HG02981 (cell line): Measurements from ENCODE around the gene EFEMP2.

Experiments
- ATAC-seq: cut with Tn5 transposase; IDR thresholded peaks from one replicate; pipeline ENCODE4 v1.9.1; 2021; ENCODE audit warnings: mild to moderate bottlenecking, moderate library complexity; ENCODE audit not compliant: unreplicated experiment

EFEMP2 gene

GRCh38 chr11:65867284-65868071 lies 5.1 kb downstream of the EFEMP2 start:
- no peak for ATAC-seq

- no peak for ATAC-seq
These were observed 5.9 kb downstream of the EFEMP2 start for GRCh38 chr11:65866509-65867283.

GRCh38 chr11:65865550-65866172 lies 6.9 kb downstream of the EFEMP2 start:
- no peak for ATAC-seq

DNA sequence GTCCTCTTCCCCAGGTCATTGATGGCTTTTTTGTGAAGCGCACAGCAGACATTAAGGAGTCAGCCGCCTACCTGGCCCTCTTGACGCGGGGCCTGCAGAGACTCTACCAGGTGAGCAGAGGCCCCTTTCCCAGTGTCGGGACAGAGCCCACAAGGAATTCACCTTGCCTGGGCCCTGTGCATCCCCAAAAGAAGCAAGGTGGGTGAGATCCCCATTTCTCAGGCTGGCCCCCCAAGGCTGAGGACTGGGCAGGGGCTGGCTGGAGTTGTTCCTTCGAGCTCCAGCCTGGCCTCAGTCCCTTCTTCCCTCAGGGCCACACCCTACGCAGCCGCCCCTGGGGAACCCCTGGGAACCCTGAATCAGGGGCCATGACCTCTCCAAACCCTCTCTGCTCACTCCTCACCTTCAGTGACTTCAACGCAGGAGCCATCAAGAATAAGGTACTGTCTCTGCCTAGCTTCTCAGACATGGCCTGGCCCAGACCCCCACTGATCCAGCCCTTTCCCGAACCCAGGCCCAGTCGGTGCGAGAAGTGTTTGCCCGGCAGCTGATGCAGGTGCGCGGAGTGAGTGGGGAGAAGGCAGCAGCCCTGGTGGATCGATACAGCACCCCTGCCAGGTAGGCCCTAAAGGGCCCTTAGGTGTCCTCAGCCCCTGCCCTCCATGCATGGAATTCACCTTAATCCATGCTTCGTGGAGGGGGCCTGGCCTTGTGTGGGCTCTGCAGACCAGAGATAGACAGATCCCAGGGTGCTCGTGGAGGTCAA lies 7.7 kb downstream of the EFEMP2 start:
- ATAC-seq: no peak

DNA sequence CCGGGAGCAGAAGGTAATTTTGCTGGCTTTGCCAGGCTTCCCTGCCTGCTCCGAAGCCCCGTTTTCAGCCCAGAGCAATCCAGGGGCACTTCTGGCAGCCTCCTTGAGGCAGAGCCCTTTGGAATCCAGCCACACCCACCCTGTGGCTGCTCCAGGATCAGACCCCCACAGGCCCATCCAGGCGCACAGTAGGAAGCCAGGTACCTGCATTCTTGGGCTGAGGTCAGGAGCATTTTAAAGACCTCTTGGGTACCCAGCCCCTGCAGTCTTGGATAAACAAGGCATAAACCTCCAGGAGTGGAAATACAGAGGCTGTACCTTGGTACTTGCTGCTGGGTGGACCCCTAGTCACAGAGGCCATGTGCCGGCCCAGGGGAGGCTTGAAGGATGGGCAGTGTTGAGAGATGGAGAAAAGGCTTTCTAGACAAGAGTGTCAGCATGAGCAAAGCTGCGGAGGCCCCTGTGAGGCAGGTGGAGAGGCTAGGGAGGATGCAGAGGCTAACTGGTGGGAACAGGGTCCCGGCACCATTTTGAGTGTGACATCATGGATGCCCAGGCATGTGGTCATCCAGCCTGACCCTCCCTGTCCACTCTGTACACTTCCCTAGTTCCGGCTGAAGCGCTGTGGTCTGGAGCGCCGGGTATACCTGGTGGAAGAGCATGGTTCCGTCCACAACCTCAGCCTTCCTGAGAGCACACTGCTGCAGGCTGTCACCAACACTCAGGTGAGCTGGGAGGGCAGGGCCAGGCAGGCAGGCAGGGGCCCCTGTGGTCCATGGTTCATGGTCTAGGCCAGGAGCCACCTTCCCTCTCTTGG lies 8.5 kb downstream of the EFEMP2 start:
- no peak for ATAC-seq

DNA sequence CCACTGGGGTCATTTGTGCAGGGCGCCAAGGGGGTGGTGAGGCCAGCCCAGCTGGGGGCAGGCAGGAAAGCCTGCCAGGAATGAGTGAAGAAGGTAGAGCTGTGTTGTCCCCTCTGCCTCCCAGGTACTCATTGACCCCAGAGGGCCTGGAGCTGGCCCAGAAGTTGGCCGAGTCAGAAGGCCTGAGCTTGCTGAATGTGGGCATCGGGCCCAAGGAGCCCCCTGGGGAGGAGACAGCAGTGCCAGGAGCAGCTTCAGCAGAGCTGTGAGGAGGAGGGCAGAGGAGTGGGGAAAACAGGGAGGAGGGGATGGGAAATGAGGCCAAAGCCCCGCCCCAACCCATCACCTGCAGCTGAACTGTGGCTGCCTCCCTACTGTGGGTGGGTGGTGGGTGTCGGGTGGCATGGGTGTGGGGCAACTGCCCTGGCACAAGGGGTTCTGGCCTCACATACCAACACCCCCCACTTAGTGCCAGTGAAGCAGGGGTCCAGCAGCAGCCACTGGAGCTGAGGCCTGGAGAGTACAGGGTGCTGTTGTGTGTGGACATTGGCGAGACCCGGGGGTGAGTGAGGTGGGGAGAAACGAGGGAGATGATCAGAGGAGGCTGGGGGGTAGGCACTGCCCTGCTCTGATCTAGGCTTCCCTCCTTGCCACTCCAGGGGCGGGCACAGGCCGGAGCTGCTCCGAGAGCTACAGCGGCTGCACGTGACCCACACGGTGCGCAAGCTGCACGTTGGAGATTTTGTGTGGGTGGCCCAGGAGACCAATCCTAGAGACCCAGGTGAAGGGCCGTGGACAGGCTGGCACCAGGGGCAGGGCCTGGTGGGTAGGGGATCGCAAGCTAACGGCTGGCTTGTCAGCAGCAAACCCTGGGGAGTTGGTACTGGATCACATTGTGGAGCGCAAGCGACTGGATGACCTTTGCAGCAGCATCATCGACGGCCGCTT lies 9.4 kb downstream of the EFEMP2 start:
- ATAC-seq: no peak

- ATAC-seq: no peak
These were observed 10.3 kb downstream of the EFEMP2 start for GRCh38 chr11:65862191-65862735.

GRCh38 chr11:65861533-65862183 lies 10.9 kb downstream of the EFEMP2 start:
- no peak for ATAC-seq

DNA sequence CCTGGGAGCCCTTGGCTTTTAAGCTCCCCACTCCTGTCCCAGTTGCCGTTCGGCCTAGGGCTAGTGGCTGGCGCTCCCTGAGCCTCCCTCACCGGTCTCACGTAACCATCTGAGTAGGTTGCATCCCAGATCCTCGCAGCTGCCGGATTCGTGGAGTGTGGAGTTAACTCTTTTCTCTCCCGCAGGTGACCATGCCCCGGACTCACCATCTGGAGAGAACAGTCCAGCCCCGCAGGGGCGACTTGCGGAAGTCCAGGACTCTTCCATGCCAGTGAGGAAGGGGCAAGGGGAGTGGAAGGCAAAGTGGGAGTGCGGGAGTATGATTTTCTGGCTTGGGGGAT lies 11.5 kb downstream of the EFEMP2 start:
- no peak for ATAC-seq

DNA sequence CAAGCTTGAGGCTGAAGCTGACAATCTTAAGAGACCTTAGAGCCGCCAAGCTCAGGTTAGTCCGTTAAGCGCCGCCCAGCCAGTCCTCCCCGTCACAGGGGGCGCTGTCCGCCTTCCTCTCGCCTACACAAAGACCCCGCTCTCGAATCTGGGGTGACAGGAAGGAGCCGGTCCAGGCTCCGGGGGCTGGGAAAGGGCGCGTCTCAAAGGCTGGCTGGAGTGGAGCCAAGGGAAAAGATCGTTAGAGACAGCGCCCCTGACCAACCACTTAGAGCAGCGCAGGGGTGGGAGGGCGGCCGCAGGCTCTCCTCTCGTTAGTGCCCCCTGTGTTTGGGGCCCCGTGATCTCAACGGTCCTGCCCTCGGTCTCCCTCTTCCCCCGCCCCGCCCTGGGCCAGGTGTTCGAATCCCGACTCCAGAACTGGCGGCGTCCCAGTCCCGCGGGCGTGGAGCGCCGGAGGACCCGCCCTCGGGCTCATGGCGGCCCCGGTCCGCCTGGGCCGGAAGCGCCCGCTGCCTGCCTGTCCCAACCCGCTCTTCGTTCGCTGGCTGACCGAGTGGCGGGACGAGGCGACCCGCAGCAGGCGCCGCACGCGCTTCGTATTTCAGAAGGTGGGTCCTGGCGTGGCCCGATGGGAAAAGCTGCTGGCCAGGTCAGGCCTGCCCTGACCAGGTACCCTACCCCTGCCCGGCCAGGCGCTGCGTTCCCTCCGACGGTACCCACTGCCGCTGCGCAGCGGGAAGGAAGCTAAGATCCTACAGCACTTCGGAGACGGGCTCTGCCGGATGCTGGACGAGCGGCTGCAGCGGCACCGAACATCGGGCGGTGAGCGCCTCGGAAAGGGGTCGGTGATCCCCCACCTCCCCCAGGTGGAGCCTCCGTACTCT lies 12.1 kb downstream of the EFEMP2 start, which contains the start of gene MUS81:
MUS81 (plus strand) TSS at position 156 of the 887 bp plus-strand sequence; CDS start at position 477, 321 bp downstream.
- peak; percentile 27 for ATAC-seq

- ATAC-seq: no peak
These were observed 12.8 kb downstream of the EFEMP2 start for GRCh38 chr11:65859812-65860277.

GRCh38 chr11:65859095-65859811 lies 13.3 kb downstream of the EFEMP2 start:
- peak; percentile 51 for ATAC-seq

- no peak for ATAC-seq
These were observed 13.9 kb downstream of the EFEMP2 start for GRCh38 chr11:65858681-65859087.

DNA sequence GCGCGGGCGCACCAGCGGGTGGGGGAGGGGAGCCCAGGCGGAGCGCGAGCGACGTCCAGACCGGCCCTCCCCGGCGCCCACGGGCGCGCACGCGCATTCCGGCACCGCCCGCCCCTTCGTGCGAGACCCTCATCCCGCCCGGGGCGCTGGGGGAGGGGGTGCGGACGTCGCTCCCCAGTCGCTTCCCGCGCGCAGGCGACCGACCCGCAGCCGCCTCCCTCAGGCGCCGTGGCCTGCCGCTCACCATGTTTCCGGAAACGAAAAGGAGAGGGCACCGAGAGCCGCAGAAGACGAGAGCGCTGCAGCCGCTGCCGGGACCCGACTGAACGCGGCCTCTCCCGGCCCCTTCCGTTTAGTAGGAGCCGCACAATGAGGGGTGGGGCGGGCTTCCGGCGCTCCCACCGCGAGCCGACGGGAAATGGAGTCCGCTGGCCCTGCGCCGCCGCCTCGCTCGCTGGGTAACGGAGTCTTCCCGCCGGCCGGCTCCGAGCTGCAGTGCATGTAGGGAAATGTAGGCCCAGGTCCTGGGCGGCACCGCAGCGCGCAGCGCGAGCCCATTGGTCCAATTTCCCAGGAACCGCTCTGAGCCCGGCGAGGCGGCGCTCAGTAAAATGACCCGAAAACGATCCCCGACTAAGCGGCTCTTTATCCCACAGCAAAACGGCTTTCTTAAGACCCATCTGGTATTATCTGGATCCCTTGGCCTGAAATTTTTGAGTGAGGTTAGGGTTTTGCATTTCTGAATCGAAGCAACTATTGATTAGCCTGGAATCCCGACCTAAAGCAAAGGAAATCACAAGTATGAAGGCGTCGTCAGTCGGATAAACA lies 14.5 kb downstream of the EFEMP2 start, which contains the start of gene CFL1:
CFL1 (minus strand) TSS at position 328 of the 828 bp plus-strand sequence; CDS start at position 247, 81 bp downstream.
- ATAC-seq: peak; percentile 46

DNA sequence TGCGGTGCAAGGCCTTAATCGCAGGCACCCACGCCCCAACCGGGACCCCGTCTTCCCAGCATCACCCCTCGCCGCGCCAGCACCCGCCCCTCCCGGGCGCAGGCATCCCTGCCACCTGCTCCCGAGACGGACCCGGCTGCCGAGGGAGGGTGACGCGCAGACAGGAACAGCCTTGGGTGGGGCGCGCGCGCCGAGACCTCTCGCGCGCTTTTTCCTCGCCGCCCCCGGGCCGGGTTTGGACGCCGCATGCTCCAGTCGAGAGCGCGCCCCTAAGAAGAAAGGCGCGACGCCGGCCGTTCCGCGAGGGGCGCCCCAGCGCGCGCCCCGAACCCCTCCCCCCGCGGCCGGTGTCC lies 15.1 kb downstream of the EFEMP2 start:
- ATAC-seq: no peak
